Medulla oblongata (tissue), 1 donor: ENCODE measurements around the gene NF2.
A peak's percentile ranks its signal among the peaks of the same experiment; 100 is the strongest.

Experiments
- DNase-seq: peaks from one replicate; pipeline ENCODE4 v3.0.0-alpha.2; 2015; ENCODE audit errors: extremely low spot score

NF2 gene

DNA sequence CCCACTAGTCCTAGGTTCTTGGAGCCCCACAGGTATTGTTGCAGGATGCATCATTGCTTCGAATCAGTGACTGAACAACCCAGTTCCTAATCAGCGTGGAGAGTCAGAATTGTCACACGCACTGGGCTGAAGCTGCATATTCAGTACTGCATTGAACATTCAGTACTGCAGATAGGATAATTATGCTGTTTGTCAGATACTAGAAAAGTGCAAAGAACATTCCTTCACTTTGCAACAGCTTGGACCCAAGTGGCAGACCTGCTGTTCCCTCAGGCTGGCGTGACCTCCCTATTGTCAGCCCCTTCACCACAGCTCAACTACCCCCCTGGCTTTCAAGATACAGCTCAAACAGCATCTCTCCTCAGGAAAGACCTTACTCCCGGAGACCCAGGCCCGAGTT is 27.6 kb downstream of the NF2 start:
- no peak for DNase-seq

- DNase-seq = no peak
Observed at GRCh38 chr22:29631725-29632124, 28.3 kb downstream of the NF2 start.

GRCh38 chr22:29632672-29633071 is 29.2 kb downstream of the NF2 start:
- no peak for DNase-seq

DNA sequence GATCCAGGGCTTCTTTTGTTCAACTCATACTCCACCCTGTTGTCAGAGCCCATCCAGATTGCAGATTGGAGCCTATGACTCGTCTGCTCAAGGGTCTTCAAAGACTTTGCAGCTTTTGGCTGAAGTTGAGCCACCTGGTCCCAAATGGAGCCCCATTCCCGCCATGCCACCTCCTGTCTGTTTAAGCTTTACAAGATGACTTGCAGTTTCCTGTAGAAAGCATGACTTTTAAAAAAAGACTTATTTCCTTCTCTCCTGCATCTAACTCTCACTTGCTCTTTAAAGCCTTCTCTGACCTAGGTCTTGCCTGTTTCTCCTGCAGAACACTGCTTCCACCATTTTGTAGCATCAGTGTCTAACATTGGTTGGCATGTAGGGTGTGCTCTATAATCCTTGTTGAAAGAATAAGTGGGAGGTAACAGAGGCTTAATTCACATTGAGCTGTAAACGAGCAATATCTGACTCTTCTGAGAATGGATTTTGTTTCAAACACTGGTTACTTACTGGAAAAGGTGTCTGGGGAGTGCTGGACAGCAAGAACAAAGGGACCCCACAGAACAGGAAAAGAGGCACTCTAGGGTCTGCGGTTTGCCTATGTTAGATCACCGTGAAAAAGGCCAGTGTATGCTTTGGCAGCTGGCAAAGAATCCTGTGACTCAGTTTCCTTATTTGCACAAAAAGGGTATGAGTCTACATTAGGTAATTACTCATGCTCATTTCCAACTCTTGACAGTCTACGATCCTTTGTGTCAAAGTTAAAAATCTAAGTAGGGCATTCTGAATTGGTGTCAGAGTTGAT is 30.3 kb downstream of the NF2 start:
- DNase-seq = no peak

DNA sequence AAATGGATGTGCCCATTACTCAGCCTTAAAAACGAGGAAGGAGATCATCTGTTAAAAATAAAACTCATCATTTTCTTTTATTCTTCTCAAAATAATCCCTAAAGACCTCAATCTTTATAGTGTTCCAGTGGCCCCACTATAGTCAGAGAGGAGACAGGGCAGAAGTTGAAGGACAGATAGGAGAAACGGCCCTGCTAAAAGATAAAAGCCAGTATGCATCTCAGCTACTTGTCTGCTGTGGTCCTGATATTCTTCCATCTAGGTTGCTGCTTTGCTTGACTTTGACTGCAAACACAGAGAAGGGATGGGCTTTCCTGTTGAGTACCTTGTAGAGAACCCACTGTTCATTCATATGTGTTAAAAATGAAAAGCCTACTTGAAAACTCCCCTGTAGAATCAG is 31.4 kb downstream of the NF2 start:
- no peak for DNase-seq

DNA sequence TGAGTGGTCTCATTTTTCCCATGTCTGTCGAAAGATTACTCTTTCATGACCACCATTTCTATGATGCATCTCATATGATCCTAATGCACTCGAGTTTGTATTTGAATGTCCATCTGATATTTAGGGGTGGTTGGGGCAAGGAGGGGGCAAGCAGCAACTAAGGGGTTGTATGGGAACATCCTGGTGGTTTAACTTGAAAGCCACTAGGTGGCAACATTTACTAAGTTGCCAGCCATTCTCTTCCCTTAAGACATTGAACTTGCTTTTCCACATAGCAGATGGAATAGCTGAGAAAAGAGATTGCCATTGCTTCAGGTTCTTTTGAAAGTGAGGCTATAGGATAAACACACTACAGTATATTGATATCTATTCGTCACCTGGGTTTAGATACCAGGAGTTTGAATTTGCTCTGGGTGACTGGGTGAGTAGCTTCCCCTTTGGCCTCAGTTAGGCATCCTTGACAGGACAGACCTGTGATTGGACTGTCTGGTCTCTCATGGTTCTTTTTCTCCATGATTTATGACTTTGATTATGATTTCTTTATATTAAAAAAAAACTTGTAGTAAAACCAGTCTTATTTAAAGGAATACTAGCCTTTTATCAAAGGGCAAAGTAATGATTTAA is 32.4 kb downstream of the NF2 start:
- DNase-seq = peak; percentile 73

DNA sequence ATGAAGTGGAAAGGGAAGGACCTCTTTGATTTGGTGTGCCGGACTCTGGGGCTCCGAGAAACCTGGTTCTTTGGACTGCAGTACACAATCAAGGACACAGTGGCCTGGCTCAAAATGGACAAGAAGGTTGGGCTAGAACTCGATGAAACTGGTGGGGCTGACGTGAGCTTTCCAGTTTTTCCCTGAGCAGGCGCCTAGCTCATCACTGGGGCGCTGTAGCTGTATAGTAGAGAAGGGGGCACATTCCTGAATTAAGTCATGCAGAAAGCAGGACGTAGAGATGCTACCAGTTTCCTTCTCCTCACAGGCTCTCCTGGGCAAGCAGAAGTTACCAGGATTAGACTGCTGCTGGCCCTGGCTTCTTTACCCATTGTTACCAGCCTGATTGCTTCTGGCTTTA is 33.3 kb downstream of the NF2 start:
- DNase-seq = no peak

GRCh38 chr22:29637181-29637580 is 33.7 kb downstream of the NF2 start:
- no peak for DNase-seq

DNA sequence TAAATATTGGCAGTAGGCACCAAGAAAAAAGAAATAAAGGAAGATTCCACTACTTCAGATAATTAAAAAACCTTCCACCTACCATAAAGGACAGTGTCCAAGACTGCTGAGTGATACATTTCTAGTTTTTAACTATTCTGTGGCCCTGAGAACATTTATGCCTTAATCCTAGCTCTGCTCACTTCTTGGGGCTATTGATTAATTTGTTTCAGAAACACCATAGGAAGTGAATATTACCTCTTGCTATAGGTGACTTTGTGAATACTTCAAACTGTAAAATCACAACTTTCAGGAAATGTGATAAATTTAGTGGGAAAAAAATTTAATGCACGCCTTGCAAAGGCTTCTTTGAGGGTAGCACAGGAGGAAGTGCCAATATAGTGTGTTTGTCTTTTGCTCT is 35.2 kb downstream of the NF2 start:
- DNase-seq = no peak

- DNase-seq = no peak
Observed at GRCh38 chr22:29639096-29639495, 35.7 kb downstream of the NF2 start.

DNA sequence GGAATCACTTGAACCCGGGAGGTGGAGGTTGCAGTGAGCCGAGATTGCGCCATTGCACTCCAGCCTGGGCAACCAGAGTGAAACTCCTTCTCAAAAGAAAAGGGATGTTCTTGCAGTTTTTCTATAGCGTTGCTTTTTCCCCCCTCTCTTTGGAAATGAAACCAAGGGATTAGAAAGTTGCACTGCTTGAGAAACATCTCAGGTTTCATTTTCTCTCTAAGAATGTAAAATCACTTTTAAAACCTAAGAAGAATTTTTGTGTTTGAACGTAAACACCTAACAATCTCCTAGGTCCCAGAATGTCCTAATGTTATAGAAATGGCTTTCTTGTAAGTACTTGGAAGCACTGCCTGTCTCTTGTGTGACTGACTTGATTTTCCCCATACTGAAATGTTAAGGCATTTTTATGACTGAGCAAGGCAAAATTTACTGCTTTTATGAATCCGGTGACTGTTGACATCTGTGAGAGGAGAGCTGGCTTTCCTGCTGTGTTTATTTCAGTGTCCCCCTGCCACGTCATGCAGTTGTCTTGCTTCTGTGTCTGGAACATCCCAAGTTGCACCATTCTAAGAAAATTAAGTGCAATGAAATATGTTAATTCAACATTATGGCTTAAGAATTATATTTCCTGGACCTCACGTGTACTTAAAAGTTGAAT is 37.7 kb downstream of the NF2 start:
- DNase-seq = no peak

GRCh38 chr22:29641700-29642330 is 38.4 kb downstream of the NF2 start:
- DNase-seq = no peak

- no peak for DNase-seq
Observed at GRCh38 chr22:29642694-29643093, 39.3 kb downstream of the NF2 start.

GRCh38 chr22:29647954-29648737 is 44.7 kb downstream of the NF2 start:
- DNase-seq = no peak

- DNase-seq = no peak
Observed at GRCh38 chr22:29650370-29650769, 46.9 kb downstream of the NF2 start.

DNA sequence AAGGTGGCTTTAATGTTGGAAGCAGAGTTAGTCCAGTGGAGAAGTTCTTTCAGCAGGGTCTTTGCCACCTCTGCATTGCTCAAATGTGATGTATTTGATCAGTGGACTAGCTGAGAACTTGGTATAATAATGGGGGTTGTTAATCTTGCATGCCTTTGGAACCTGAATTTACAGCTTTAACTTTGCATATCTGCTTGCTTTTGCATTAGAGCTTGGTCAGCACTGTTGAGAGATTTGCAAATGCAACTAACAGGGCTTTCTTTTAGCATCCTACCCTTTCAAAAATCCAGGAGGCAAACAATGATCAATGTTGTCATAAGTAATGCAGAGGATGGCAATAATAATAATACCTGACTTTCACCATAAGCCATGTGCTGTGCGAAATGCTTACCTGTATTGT is 48.2 kb downstream of the NF2 start:
- DNase-seq = no peak

DNA sequence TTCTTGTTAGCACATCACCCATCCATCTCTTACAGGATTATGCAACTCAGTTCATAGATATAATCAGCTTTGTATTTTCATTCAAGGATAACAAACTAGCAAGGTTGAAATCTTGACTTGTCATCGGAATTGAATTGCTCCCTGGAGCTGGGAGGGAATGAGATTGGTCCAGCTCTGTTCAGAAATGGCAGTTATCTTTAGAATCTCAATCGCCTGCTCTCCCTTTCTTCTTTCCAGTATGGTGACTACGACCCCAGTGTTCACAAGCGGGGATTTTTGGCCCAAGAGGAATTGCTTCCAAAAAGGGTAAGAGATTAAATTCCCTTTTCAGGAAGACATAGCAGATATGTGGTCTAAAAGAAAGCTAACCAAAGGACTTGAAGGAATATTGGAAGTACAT is 51.0 kb downstream of the NF2 start:
- DNase-seq = no peak

DNA sequence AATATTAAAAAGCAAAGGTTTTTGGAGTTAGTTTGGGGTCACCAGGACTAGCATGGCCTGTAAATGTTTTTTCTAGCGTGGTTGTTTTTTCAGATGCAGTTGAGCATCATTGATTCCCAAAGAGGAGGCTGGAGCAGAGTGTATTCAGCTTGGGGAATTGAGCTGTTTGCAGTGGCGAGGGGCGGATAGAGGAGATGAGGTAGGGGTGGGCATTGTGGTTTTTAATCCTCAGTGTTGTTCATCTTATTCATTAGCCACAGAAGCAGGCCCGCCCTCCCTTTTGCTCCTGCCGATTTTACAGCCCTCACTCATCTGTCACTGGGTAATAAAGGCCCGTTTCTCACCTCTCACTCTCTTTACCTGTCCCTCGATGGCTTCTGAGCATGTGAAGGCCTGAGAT is 51.4 kb downstream of the NF2 start:
- no peak for DNase-seq

GRCh38 chr22:29658176-29658575 is 54.7 kb downstream of the NF2 start:
- DNase-seq = peak; percentile 78

- DNase-seq = no peak
Observed at GRCh38 chr22:29660021-29660420, 56.6 kb downstream of the NF2 start.

GRCh38 chr22:29661336-29661735 is 57.9 kb downstream of the NF2 start:
- DNase-seq = no peak
